Adrenal gland (tissue), 12 donors: ENCODE data around the gene LMNB1. TPM values are rescaled to one million over a fixed set of nuclear protein-coding genes. Genes with fewer than 3 reads are reported as not detected.
"Not testable (repeated sequence)": the region's sequence is repeated elsewhere in the genome, so short reads cannot be mapped to it uniquely, and the experiment has no call there.

Experiments
- DNase-seq, 7 donors: peaks; one replicate each; pipeline ENCODE4 v3.0.0-alpha.2; 2019 to 2020
- H3K27ac ChIP-seq, 5 donors: fragments of 200-600 bp; sonication (generic) in 4 of 5; 1 replicate in 3 of 5; 2 replicates in 2 of 5; pipeline versions ENCODE4 v1.5.1 to v1.8.0; 2016 to 2020; ENCODE audit warnings: mild to moderate bottlenecking in 1 of 5
- H3K27me3 ChIP-seq: fragments of 200-600 bp; 2 replicates; pipeline ENCODE4 v1.8.0; 2021
- H3K36me3 ChIP-seq, 2 donors: fragments of 200-600 bp; replicated peaks in 1 of 2; 1 replicate in 1 of 2; 2 replicates in 1 of 2; pipeline versions ENCODE4 v1.5.1 to v1.8.0; 2018 to 2022
- H3K4me1 ChIP-seq, 2 donors: fragments of 200-600 bp; replicated peaks in 1 of 2; 1 replicate in 1 of 2; 2 replicates in 1 of 2; pipeline versions ENCODE4 v1.5.1 to v1.8.0; 2018 to 2021
- H3K4me3 ChIP-seq, 4 donors: fragments of 200-600 bp; sonication (generic) in 3 of 4; one replicate each; pipeline ENCODE4 v1.5.1; 2016 to 2018
- H3K9me3 ChIP-seq, 3 donors: fragments of 200-600 bp; sonication (generic) in 1 of 3; replicated peaks in 1 of 3; 1 replicate in 2 of 3; 2 replicates in 1 of 3; pipeline versions ENCODE4 v1.5.1 to v1.8.0; 2016 to 2021
- CTCF ChIP-seq, 6 experiments: fragments of 450-650 bp in 4 of 6; fragments of 200-600 bp in 2 of 6; sonication (generic) in 1 of 6; IDR thresholded peaks; 1 replicate in 5 of 6; 2 replicates in 1 of 6; pipeline versions ENCODE4 v1.5.1 to v1.8.0; 2016 to 2021; ENCODE audit warnings: antibody characterized with exemption in 6 of 6, mild to moderate bottlenecking in 2 of 6, moderate library complexity in 1 of 6
- POLR2A ChIP-seq, 2 donors: fragments of 450-650 bp; IDR thresholded peaks; one replicate each; pipeline ENCODE4 v1.6.1; 2017; ENCODE audit warnings: antibody characterized with exemption in 2 of 2, mild to moderate bottlenecking in 2 of 2, moderate library complexity in 1 of 2
- WGBS, 4 donors: extraction: QIAGEN DNeasy Blood & Tissue Kit in 2 of 4; methylation state at CpG; one replicate each; pipeline versions ENCODE4 v1.1.5 to v1.1.7; 2013 to 2017; 5-methylcytosine and 5-hydroxymethylcytosine counted together
- intact Hi-C, 2 donors: fragments of 100-400 bp; cut with DNase I; formaldehyde crosslinking; loops; one replicate each; pipeline versions ENCODE4 v1.14.1 to v1.15.0; 2022 to 2023
- polyA plus RNA-seq, 3 donors: library from polyadenylated mRNA; stranded (reverse); fragments of 200-250 nt in 2 of 3; fragments of 350-450 nt in 1 of 3; fragmentation: Illumina TruSeq in 1 of 3; extraction: RNeasy Lipid Tissue Mini Kit (QIAGEN cat#74804) in 1 of 3; gene quantifications; one replicate each; pipeline ENCODE4 v1.2.3, GENCODE V29; 2013 to 2014
- total RNA-seq, 9 donors: library from RNA; depleted of rRNA in 4 of 9; stranded (reverse); fragments of >200 nt in 4 of 9; fragments of 120-200 nt in 1 of 9; fragmentation: NEBNext Ultra II Directional in 1 of 9; extraction: Animal tissue kit (Norgen Biotek cat#: 25700) in 1 of 9; gene quantifications; one replicate each; pipeline versions ENCODE4 v1.1.0 to v1.2.4, GENCODE V29; 2013 to 2023
- donor health status: healthy with polysubstance abuse.
- donor health status: Bipolar disorder and iron deficiency.
- donor health status: DM: yes; HTN: yes; CAD: no.
- donor health status: DM: no; HTN: no; CAD: no.
- donor health status: DM: no; HTN: no; CAD: no.
- donor health status: DM: yes; HTN: yes; CAD: no.

The LMNB1 gene
- total and polyA plus RNA-seq, 12 donors: 0.97 to 25.0 (median 5.7) TPM

GRCh38 chr5:126780165-126780827, 3.4 kb downstream of the LMNB1 start:
- no peak overlapping the region for H3K4me3 ChIP-seq
- H3K36me3 ChIP-seq: no peaks in the 10 kb centered on the region
- H3K27ac ChIP-seq: no peak overlapping the region
- H3K9me3 ChIP-seq: no peaks in the 10 kb centered on the region
- H3K27me3 ChIP-seq: no peaks in the 10 kb centered on the region
- 28 to 35% (median 33%) methylated on average over 7 of the region's 7 CpGs for whole genome bisulfite sequencing, 4 donors
- intact Hi-C loops: loop anchor here in 1 of 2 donors (2.0 to 10.0 kb wide), 2 partner anchors 105 to 435 kb away; no protein-coding TSS in a partner anchor
- peak in 6 of 7 donors; percentile 34 to 67 (median 51) for DNase-seq
- H3K4me1 ChIP-seq: peaks cover 0 to 20% of the 10 kb centered on the region in 2 donors
- TF ChIP-seq POLR2A (IDR thresholded peaks at IDR 0.05): no peak
- peak; percentile 50 to 81 (median 72) for TF ChIP-seq CTCF (IDR thresholded peaks at IDR 0.05)

- intact Hi-C loops: loop anchor here in 1 of 2 donors (10.0 kb wide), 1 partner anchor 444 kb away; no protein-coding TSS in a partner anchor
- H3K27ac ChIP-seq, H3K9me3 ChIP-seq, H3K4me3 ChIP-seq, DNase-seq, H3K36me3 ChIP-seq, H3K4me1 ChIP-seq, H3K27me3 ChIP-seq: not testable (repeated sequence)
- WGBS, 4 donors: 93 to 97% (median 95%) methylated on average over 7 of the region's 7 CpGs
Measured at GRCh38 chr5:126788409-126788808, 11.5 kb downstream of the LMNB1 start.

- WGBS, 4 donors: 83 to 91% (median 86%) methylated on average over 3 of the region's 3 CpGs
Measured at GRCh38 chr5:126793097-126793496, 16.2 kb downstream of the LMNB1 start.

GRCh38 chr5:126793648-126794047, 16.7 kb downstream of the LMNB1 start:
- H3K36me3 ChIP-seq, H3K9me3 ChIP-seq, H3K27ac ChIP-seq, intact Hi-C loops, H3K4me1 ChIP-seq, H3K27me3 ChIP-seq, DNase-seq, H3K4me3 ChIP-seq: not testable (repeated sequence)
- WGBS, 4 donors: 93 to 98% (median 96%) methylated on average over 9 of the region's 9 CpGs

More at GRCh38 chr5:126793097-126793496, 16.2 kb downstream of the LMNB1 start:
- no peak overlapping the region for H3K27ac ChIP-seq
- H3K4me1 ChIP-seq: no peaks in the 10 kb centered on the region
- no peak for TF ChIP-seq POLR2A (IDR thresholded peaks at IDR 0.05)
- no peak for TF ChIP-seq CTCF (IDR thresholded peaks at IDR 0.05)
- no peak for DNase-seq
- no peaks in the 10 kb centered on the region for H3K27me3 ChIP-seq
- H3K4me3 ChIP-seq: no peak overlapping the region
- intact Hi-C loops: no loop called here
- no peaks in the 10 kb centered on the region for H3K36me3 ChIP-seq
- H3K9me3 ChIP-seq: no peaks in the 10 kb centered on the region

GRCh38 chr5:126794157-126794828, 17.4 kb downstream of the LMNB1 start:
- no peaks in the 10 kb centered on the region for H3K27me3 ChIP-seq
- intact Hi-C loops: no loop called here
- no peak overlapping the region for H3K4me3 ChIP-seq
- H3K36me3 ChIP-seq: no peaks in the 10 kb centered on the region
- H3K27ac ChIP-seq: no peak overlapping the region
- TF ChIP-seq POLR2A (IDR thresholded peaks at IDR 0.05): no peak
- no peak for TF ChIP-seq CTCF (IDR thresholded peaks at IDR 0.05)
- DNase-seq: no peak
- H3K4me1 ChIP-seq: no peaks in the 10 kb centered on the region
- 59 to 77% (median 72%) methylated on average over 6 of the region's 6 CpGs for WGBS, 4 donors
- no peaks in the 10 kb centered on the region for H3K9me3 ChIP-seq
